ENCODE measurements around the gene LGALS8.
"Not testable (repeated sequence)": the region's sequence is repeated elsewhere in the genome, so short reads cannot be mapped to it uniquely, and the experiment has no call there.

DNA sequence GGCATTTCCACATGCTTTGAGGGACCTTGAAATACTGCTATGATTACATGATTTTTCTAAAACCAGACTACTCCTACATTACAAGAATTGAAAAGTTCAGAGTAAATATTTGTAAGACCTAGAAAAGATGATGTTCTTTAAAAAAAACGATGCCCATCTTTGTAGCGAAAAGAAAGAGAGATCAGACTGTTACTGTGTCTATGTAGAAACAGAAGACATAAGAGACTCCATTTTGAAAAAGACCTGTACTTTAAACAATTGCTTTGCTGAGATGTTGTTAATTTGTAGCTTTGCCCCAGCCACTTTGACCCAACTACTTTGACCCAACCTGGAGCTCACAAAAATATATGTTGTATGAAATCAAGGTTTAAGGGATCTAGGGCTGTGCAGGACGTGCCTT lies 19.4 kb upstream of the LGALS8 start:
- TF ChIP-seq, protein P1, sequence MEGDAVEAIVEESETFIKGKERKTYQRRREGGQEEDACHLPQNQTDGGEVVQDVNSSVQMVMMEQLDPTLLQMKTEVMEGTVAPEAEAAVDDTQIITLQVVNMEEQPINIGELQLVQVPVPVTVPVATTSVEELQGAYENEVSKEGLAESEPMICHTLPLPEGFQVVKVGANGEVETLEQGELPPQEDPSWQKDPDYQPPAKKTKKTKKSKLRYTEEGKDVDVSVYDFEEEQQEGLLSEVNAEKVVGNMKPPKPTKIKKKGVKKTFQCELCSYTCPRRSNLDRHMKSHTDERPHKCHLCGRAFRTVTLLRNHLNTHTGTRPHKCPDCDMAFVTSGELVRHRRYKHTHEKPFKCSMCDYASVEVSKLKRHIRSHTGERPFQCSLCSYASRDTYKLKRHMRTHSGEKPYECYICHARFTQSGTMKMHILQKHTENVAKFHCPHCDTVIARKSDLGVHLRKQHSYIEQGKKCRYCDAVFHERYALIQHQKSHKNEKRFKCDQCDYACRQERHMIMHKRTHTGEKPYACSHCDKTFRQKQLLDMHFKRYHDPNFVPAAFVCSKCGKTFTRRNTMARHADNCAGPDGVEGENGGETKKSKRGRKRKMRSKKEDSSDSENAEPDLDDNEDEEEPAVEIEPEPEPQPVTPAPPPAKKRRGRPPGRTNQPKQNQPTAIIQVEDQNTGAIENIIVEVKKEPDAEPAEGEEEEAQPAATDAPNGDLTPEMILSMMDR (IDR thresholded peaks at IDR 0.05): not testable (repeated sequence)
- TF ChIP-seq POLR2A (IDR thresholded peaks at IDR 0.05): not testable (repeated sequence)
